OCI-LY7 (cell line): ENCODE measurements around the gene COQ8A. TPM values are rescaled to one million over a fixed set of nuclear protein-coding genes. Genes with fewer than 3 reads are reported as not detected.

Experiments
- BruUV-seq: library from RNA; stranded (reverse); fragments of 400-500 nt; replicated peaks from 2 replicates; lab custom pipeline; 2021; lab: Mats Ljungman, UMichigan
- CTCF ChIA-PET: fragments of 300-600 bp; sonication (Branson Sonifier 250); formaldehyde crosslinking; loops from one replicate; lab custom pipeline; 2022; ENCODE audit warnings: antibody characterized with exemption; ENCODE audit not compliant: unreplicated experiment; lab: Charles Lee
- POLR2A ChIA-PET: fragments of 300-600 bp; sonication (Branson Sonifier 250); formaldehyde crosslinking; loops from one replicate; lab custom pipeline; 2022; ENCODE audit warnings: antibody characterized with exemption; lab: Charles Lee
- DNase-seq: peaks from one replicate; pipeline ENCODE4 v3.0.0-alpha.2; 2015; ENCODE audit warnings: low spot score
- H2AFZ ChIP-seq: fragments of 200-600 bp; sonication (generic), shearing (Covaris generic); 2 replicates; pipeline ENCODE4 v1.6.1; 2014; ENCODE audit warnings: mild to moderate bottlenecking, antibody characterized with exemption, low read length, moderate library complexity
- H3K27ac ChIP-seq: fragments of 200-600 bp; sonication (generic); 2 replicates; pipeline ENCODE4 v1.5.1; 2014; ENCODE audit warnings: mixed run types, low read depth, mild to moderate bottlenecking, moderate library complexity, low read length, inconsistent platforms; ENCODE audit not compliant: poor library complexity, severe bottlenecking
- H3K36me3 ChIP-seq: fragments of 200-600 bp; sonication (generic); 2 replicates; pipeline ENCODE4 v1.6.1; 2014; ENCODE audit warnings: mild to moderate bottlenecking, antibody characterized with exemption, low read length, moderate library complexity, mixed read lengths; ENCODE audit not compliant: insufficient read depth
- H3K4me1 ChIP-seq: fragments of 200-600 bp; sonication (generic); 2 replicates; pipeline ENCODE4 v1.5.1; 2014; ENCODE audit warnings: mild to moderate bottlenecking, low read length; ENCODE audit not compliant: insufficient read depth, poor library complexity, severe bottlenecking
- H3K4me2 ChIP-seq: fragments of 200-600 bp; sonication (generic); 2 replicates; pipeline ENCODE4 v1.6.1; 2014; ENCODE audit warnings: mild to moderate bottlenecking, low read length
- H3K4me3 ChIP-seq: fragments of 200-600 bp; sonication (generic); 2 replicates; pipeline ENCODE4 v1.5.1; 2014; ENCODE audit warnings: mild to moderate bottlenecking, low read depth, low read length; ENCODE audit not compliant: poor library complexity, severe bottlenecking
- H3K79me2 ChIP-seq: fragments of 200-600 bp; sonication (generic); 2 replicates; pipeline ENCODE4 v1.6.1; 2016; ENCODE audit warnings: low read depth, mild to moderate bottlenecking, low read length, moderate library complexity, mixed read lengths; ENCODE audit not compliant: insufficient read depth
- H3K9me2 ChIP-seq: fragments of 200-600 bp; sonication (generic); 2 replicates; pipeline ENCODE4 v1.6.1; 2016; ENCODE audit warnings: mild to moderate bottlenecking, low read length, mixed read lengths; ENCODE audit not compliant: insufficient read depth
- H3K9me3 ChIP-seq: fragments of 200-600 bp; sonication (generic); 2 replicates; pipeline ENCODE4 v1.6.1; 2014; ENCODE audit warnings: mild to moderate bottlenecking, mixed run types, low read length, mixed read lengths
- H4K20me1 ChIP-seq: fragments of 200-600 bp; sonication (generic); 2 replicates; pipeline ENCODE4 v1.6.1; 2014; ENCODE audit warnings: mild to moderate bottlenecking, antibody characterized with exemption, low read length, moderate library complexity, mixed read lengths; ENCODE audit not compliant: insufficient read depth
- EZH2phosphoT487 ChIP-seq: fragments of 200-600 bp; sonication (generic); IDR thresholded peaks from 2 replicates; pipeline ENCODE4 v1.6.1; 2018; ENCODE audit warnings: low read depth, borderline replicate concordance, mild to moderate bottlenecking, mixed run types, antibody characterized with exemption, low read length, moderate library complexity, mixed read lengths
- intact Hi-C: fragments of 100-400 bp; cut with micrococcal nuclease; formaldehyde crosslinking; loops from one replicate; pipeline ENCODE4 v1.10.0; 2022; ENCODE audit not compliant: unreplicated experiment
- total RNA-seq, 2 experiments: library from RNA; depleted of rRNA in 1 of 2; stranded (reverse); fragments of >200 nt in 1 of 2; shearing (Covaris generic) in 1 of 2; gene quantifications; 2 replicates each; pipeline ENCODE4 v1.2.3, GENCODE V29; 2014 to 2022
- TF ChIP-seq, protein P1 (sequence below): fragments of 200-600 bp; sonication (generic); conservative IDR thresholded peaks from 2 replicates; pipeline ENCODE4 v1.5.1; 2014; ENCODE audit warnings: mild to moderate bottlenecking, antibody characterized with exemption, low read length, moderate library complexity, mixed read lengths

Gene COQ8A
- total RNA-seq, 2 experiments from 2014 or later = 19.4 to 19.6 TPM

DNA sequence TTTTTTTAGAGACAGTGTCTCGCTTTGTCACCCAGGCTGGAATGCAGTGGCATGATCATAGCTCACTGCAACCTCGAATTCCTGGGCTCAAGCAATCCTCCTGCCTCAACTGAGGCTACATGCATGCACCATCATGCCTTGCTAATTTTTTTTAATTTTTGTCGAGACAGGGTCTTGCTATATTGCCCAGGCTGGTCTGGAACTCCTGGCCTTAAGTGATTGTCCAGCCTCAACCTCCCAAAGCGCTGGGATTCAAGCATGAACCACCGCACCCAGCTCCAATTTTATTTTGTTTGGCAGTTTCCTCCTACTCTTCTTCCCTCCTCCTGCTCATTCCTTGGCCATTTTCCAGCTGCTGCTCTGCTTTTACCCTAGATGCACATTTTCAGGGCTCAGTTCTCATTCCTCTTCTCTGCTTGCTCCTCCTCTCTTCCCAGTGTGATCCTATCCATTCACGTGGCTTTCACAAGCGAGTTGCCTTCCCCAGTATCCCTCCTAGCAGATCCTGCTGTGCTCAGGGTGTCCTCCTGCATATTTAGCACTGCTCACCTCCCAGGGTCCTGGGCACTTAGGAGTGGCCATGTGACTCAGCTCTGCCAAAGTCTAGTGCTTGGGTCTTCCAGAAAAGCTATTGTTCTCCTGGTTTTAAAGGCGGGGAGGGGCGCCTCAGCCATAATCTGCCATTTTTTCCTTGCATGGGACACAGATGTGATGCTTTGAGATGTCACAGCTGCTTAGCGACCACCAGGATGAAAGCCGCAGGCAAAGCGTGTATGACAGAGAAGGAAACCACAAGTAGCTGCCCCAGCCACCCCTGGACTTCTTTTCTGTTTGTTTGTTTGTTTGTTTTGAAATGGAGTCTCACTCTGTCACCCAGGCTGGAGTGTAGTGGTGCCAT is 36.0 kb upstream of the COQ8A start:
- CTCF ChIA-PET = no interaction called here
- H3K4me2 ChIP-seq = no peak overlapping the region
- H4K20me1 ChIP-seq = no peaks in the 10 kb centered on the region
- POLR2A ChIA-PET = no interaction called here
- intact Hi-C loops = no loop called here
- no peak overlapping the region for H3K4me3 ChIP-seq
- no peaks in the 10 kb centered on the region for H3K4me1 ChIP-seq
- TF ChIP-seq, protein P1, sequence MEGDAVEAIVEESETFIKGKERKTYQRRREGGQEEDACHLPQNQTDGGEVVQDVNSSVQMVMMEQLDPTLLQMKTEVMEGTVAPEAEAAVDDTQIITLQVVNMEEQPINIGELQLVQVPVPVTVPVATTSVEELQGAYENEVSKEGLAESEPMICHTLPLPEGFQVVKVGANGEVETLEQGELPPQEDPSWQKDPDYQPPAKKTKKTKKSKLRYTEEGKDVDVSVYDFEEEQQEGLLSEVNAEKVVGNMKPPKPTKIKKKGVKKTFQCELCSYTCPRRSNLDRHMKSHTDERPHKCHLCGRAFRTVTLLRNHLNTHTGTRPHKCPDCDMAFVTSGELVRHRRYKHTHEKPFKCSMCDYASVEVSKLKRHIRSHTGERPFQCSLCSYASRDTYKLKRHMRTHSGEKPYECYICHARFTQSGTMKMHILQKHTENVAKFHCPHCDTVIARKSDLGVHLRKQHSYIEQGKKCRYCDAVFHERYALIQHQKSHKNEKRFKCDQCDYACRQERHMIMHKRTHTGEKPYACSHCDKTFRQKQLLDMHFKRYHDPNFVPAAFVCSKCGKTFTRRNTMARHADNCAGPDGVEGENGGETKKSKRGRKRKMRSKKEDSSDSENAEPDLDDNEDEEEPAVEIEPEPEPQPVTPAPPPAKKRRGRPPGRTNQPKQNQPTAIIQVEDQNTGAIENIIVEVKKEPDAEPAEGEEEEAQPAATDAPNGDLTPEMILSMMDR = no peak
- TF ChIP-seq EZH2phosphoT487 = no peak
- no peak overlapping the region for H2AFZ ChIP-seq
- no peak for DNase-seq
- no TSS peak for BruUV-seq
- no peaks in the 10 kb centered on the region for H3K79me2 ChIP-seq
- no peak overlapping the region for H3K27ac ChIP-seq
- no peaks in the 10 kb centered on the region for H3K9me3 ChIP-seq
- H3K36me3 ChIP-seq = no peaks in the 10 kb centered on the region
- no peaks in the 10 kb centered on the region for H3K9me2 ChIP-seq

DNA sequence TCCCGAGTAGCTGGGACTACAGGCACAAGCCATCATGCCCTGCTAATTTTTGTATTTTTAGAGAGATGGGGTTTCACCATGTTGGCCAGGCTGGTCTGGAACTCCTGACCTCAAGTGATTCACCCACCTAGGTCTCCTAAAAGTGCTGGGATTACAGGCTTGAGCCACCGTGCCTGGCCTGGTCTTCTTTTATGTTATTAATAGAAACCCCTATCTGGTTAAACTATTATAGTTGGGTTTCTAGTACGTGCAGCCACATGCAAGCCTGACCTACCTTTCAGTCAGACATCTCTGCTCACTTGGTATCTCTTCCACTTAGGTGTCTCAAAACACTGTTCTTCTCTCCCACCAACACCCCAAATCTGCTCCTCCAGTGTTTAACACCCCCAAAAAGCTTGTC is 35.3 kb upstream of the COQ8A start:
- Histone ChIP-seq H3K4me2 (no peak overlapping the region), H3K4me1 (no peaks in the 10 kb centered on the region), H3K9me2 (no peaks in the 10 kb centered on the region), H3K4me3 (no peak overlapping the region), H3K9me3 (no peaks in the 10 kb centered on the region), H2AFZ (no peak overlapping the region), H4K20me1 (no peaks in the 10 kb centered on the region), H3K27ac (no peak overlapping the region), H3K36me3 (no peaks in the 10 kb centered on the region), H3K79me2 (no peaks in the 10 kb centered on the region)
- no TSS peak for BruUV-seq
- CTCF ChIA-PET = no interaction called here
- intact Hi-C loops = no loop called here
- no peak for DNase-seq
- TF ChIP-seq EZH2phosphoT487 = no peak
- TF ChIP-seq, protein P1 = no peak
- POLR2A ChIA-PET = no interaction called here

DNA sequence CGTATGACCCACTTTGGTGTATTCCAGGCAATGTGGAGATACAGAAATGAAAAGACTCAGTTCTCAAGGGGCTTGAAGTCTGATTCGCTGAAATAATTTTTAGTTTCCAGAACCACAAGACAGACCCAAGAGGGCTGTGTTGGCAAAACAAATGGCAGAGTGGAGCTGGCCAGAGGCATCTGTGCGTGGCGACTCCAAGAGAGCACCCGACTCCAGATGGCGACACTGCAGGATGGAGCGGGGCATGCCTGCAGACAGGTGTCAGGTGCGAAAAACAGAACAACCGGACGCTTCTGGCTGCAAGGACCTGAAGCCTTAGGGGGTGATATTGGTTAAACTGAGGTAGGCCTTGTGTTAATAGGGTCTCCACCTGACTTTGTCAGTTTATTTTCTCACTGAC is 31.7 kb upstream of the COQ8A start:
- Histone ChIP-seq H2AFZ (no peak overlapping the region), H3K4me1 (no peaks in the 10 kb centered on the region), H3K9me3 (no peaks in the 10 kb centered on the region), H3K27ac (no peak overlapping the region), H3K79me2 (no peaks in the 10 kb centered on the region), H3K9me2 (no peaks in the 10 kb centered on the region), H3K4me2 (no peak overlapping the region), H4K20me1 (no peaks in the 10 kb centered on the region), H3K36me3 (no peaks in the 10 kb centered on the region), H3K4me3 (no peak overlapping the region)
- ChIA-PET CTCF (no interaction called here), POLR2A (no interaction called here)
- intact Hi-C loops = no loop called here
- BruUV-seq = no TSS peak
- DNase-seq = no peak
- no peak for TF ChIP-seq EZH2phosphoT487
- TF ChIP-seq, protein P1 = no peak
